Neural cell (in vitro differentiated cells): ENCODE measurements around the gene PIK3CG. TPM values are rescaled to one million over a fixed set of nuclear protein-coding genes. Genes with fewer than 3 reads are reported as not detected.

Experiments used
- H2AFZ ChIP-seq: fragments of 200-600, 300-800 bp; sonication (generic), shearing (Covaris generic); 2 replicates; pipeline ENCODE4 v1.6.0; 2014; ENCODE audit warnings: low read depth, mild to moderate bottlenecking, antibody characterized with exemption, low read length, moderate library complexity
- H3F3A ChIP-seq: fragments of 200-600 bp; shearing (Covaris generic); 2 replicates; pipeline ENCODE4 v1.6.1; 2016; ENCODE audit warnings: mild to moderate bottlenecking, moderate library complexity, mixed read lengths, antibody characterized with exemption, low read length; ENCODE audit not compliant: insufficient read depth, poor library complexity, severe bottlenecking
- H3K27ac ChIP-seq: fragments of 200-600, 300-800 bp; sonication (generic), shearing (Covaris generic); 2 replicates; pipeline ENCODE4 v1.5.1; 2014; ENCODE audit warnings: mild to moderate bottlenecking, low read length, moderate library complexity
- H3K27me3 ChIP-seq: fragments of 300-800, 200-600 bp; sonication (generic), shearing (Covaris generic); 2 replicates; pipeline ENCODE4 v1.6.0; 2014; ENCODE audit warnings: mild to moderate bottlenecking, low read depth, low read length, moderate library complexity; ENCODE audit not compliant: insufficient read depth
- H3K36me3 ChIP-seq: fragments of 300-800, 200-600 bp; sonication (generic), shearing (Covaris generic); 2 replicates; pipeline ENCODE4 v1.5.1; 2014; ENCODE audit warnings: mild to moderate bottlenecking, antibody characterized with exemption, low read length, moderate library complexity; ENCODE audit not compliant: insufficient read depth
- H3K4me2 ChIP-seq: fragments of 300-800, 200-600 bp; sonication (generic), shearing (Covaris generic); 2 replicates; pipeline ENCODE4 v1.6.0; 2014; ENCODE audit warnings: mild to moderate bottlenecking, low read length
- H3K4me3 ChIP-seq: fragments of 300-800, 200-600 bp; sonication (generic), shearing (Covaris generic); 2 replicates; pipeline ENCODE4 v1.5.1; 2014; ENCODE audit warnings: mild to moderate bottlenecking, low read length, moderate library complexity
- H3K79me2 ChIP-seq: fragments of 200-600 bp; shearing (Covaris generic); replicated peaks from 2 replicates; pipeline ENCODE4 v1.6.0; 2014; ENCODE audit warnings: mild to moderate bottlenecking, low read length, moderate library complexity; ENCODE audit not compliant: insufficient read depth
- H3K9ac ChIP-seq: fragments of 300-800, 200-600 bp; sonication (generic), shearing (Covaris generic); 2 replicates; pipeline ENCODE4 v1.6.1; 2016; ENCODE audit warnings: mild to moderate bottlenecking, low read length, mixed read lengths
- H3K9me2 ChIP-seq: fragments of 200-600 bp; shearing (Covaris generic); 2 replicates; pipeline ENCODE4 v1.6.1; 2016; ENCODE audit warnings: mild to moderate bottlenecking, low read length, mixed read lengths; ENCODE audit not compliant: insufficient read depth
- H3K9me3 ChIP-seq: fragments of 200-600, 300-800 bp; sonication (generic), shearing (Covaris generic); 2 replicates; pipeline ENCODE4 v1.6.1; 2016; ENCODE audit warnings: mild to moderate bottlenecking, mixed run types, low read length, moderate library complexity, mixed read lengths
- H4K20me1 ChIP-seq: fragments of 200-600 bp; shearing (Covaris generic); 2 replicates; pipeline ENCODE4 v1.6.1; 2016; ENCODE audit warnings: mild to moderate bottlenecking, mixed run types; ENCODE audit not compliant: insufficient read depth
- EP300 ChIP-seq: fragments of 450-650 bp; conservative IDR thresholded peaks from 2 replicates; pipeline ENCODE4 v1.6.1; 2014; ENCODE audit warnings: antibody characterized with exemption, mild to moderate bottlenecking, moderate library complexity; ENCODE audit not compliant: poor library complexity, severe bottlenecking
- MXI1 ChIP-seq: fragments of 450-650 bp; conservative IDR thresholded peaks from 2 replicates; pipeline ENCODE4 v1.6.1; 2014; ENCODE audit warnings: antibody characterized with exemption, mild to moderate bottlenecking; ENCODE audit not compliant: poor library complexity, severe bottlenecking
- SMC3 ChIP-seq: fragments of 450-650 bp; conservative IDR thresholded peaks from 2 replicates; pipeline ENCODE4 v1.6.1; 2014; ENCODE audit warnings: antibody characterized with exemption, mild to moderate bottlenecking, moderate library complexity; ENCODE audit not compliant: poor library complexity
- polyA plus RNA-seq: library from polyadenylated mRNA; depleted of rRNA; stranded (reverse); fragments of >200 nt; gene quantifications from 2 replicates; pipeline ENCODE4 v1.2.3, GENCODE V29; 2014
- TF ChIP-seq, protein P1 (sequence below): fragments of 450-650 bp; IDR thresholded peaks from 2 replicates; pipeline ENCODE4 v1.5.1; 2014; ENCODE audit warnings: antibody characterized with exemption, mild to moderate bottlenecking, moderate library complexity; ENCODE audit not compliant: poor library complexity, severe bottlenecking
- TF ChIP-seq, protein P2 (sequence below): IDR thresholded peaks from 2 replicates; pipeline ENCODE4 v1.6.1; 2012; ENCODE audit warnings: borderline replicate concordance

The PIK3CG gene
- polyA plus RNA-seq, 1 donor from 2014 or later: not detected

DNA sequence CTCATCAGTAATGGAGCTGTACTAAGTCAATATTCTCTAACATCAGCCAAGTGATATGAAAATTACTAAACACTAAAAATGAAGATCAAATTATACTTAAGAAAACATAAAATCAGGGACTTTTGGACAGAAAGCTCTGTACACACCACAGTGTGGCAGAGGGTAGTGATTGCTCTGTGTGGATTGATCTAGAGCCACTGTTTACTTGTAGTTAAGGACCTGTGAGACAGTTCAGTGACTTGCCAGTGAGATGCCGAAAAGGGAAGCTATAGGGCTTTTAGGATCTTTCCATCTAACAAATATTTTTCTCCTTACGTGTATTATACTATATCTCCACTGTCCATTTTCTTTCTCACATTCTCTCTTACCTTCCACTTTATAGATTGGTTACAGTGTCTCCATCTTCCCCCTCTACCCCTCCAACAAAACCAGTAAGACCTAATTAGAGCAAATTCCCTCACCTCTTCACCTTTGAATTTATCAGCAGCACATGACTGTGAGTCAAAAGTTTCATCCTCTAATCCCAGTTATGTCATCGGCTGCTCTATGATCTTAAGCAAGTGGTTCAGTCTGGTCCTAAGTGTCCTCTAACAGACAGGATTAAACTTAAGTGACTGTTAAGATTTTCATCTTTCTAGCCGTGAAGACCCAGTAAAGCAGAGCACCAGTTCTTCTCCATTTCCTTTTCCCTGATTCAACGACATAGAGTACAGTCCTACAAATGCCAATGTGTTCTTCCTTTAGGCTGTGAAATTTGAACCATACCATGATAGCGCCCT, 6.9 kb downstream of the PIK3CG start:
- Histone ChIP-seq H3K9ac (no peak overlapping the region), H2AFZ (no peak overlapping the region), H3K27me3 (no peaks in the 10 kb centered on the region), H3K4me2 (no peak overlapping the region), H3K36me3 (no peaks in the 10 kb centered on the region), H3K79me2 (no peaks in the 10 kb centered on the region), H4K20me1 (no peaks in the 10 kb centered on the region), H3K9me3 (no peaks in the 10 kb centered on the region), H3F3A (no peaks in the 10 kb centered on the region), H3K4me3 (no peak overlapping the region), H3K27ac (no peak overlapping the region), H3K9me2 (no peaks in the 10 kb centered on the region)
- no peak for TF ChIP-seq EP300
- TF ChIP-seq, protein P1, sequence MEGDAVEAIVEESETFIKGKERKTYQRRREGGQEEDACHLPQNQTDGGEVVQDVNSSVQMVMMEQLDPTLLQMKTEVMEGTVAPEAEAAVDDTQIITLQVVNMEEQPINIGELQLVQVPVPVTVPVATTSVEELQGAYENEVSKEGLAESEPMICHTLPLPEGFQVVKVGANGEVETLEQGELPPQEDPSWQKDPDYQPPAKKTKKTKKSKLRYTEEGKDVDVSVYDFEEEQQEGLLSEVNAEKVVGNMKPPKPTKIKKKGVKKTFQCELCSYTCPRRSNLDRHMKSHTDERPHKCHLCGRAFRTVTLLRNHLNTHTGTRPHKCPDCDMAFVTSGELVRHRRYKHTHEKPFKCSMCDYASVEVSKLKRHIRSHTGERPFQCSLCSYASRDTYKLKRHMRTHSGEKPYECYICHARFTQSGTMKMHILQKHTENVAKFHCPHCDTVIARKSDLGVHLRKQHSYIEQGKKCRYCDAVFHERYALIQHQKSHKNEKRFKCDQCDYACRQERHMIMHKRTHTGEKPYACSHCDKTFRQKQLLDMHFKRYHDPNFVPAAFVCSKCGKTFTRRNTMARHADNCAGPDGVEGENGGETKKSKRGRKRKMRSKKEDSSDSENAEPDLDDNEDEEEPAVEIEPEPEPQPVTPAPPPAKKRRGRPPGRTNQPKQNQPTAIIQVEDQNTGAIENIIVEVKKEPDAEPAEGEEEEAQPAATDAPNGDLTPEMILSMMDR: no peak
- TF ChIP-seq, protein P2, sequence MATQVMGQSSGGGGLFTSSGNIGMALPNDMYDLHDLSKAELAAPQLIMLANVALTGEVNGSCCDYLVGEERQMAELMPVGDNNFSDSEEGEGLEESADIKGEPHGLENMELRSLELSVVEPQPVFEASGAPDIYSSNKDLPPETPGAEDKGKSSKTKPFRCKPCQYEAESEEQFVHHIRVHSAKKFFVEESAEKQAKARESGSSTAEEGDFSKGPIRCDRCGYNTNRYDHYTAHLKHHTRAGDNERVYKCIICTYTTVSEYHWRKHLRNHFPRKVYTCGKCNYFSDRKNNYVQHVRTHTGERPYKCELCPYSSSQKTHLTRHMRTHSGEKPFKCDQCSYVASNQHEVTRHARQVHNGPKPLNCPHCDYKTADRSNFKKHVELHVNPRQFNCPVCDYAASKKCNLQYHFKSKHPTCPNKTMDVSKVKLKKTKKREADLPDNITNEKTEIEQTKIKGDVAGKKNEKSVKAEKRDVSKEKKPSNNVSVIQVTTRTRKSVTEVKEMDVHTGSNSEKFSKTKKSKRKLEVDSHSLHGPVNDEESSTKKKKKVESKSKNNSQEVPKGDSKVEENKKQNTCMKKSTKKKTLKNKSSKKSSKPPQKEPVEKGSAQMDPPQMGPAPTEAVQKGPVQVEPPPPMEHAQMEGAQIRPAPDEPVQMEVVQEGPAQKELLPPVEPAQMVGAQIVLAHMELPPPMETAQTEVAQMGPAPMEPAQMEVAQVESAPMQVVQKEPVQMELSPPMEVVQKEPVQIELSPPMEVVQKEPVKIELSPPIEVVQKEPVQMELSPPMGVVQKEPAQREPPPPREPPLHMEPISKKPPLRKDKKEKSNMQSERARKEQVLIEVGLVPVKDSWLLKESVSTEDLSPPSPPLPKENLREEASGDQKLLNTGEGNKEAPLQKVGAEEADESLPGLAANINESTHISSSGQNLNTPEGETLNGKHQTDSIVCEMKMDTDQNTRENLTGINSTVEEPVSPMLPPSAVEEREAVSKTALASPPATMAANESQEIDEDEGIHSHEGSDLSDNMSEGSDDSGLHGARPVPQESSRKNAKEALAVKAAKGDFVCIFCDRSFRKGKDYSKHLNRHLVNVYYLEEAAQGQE: no peak

DNA sequence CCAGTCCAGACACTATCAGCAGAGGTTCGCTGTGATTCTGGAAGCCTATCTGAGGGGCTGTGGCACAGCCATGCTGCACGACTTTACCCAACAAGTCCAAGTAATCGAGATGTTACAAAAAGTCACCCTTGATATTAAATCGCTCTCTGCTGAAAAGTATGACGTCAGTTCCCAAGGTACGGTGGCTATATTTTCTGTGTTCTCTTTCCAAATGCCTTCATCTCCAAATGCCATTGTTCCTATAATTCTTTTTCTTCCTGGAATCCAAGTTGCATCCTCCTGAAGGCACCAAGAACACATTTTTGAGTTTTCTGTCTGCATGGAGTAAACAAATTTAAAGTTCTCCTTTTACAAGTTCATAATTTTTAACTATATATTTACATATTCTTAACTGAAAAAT, 7.7 kb downstream of the PIK3CG start:
- H2AFZ ChIP-seq: no peak overlapping the region
- no peaks in the 10 kb centered on the region for H3K9me3 ChIP-seq
- H3K9me2 ChIP-seq: no peaks in the 10 kb centered on the region
- no peak overlapping the region for H3K27ac ChIP-seq
- no peaks in the 10 kb centered on the region for H3K79me2 ChIP-seq
- H3K4me3 ChIP-seq: no peak overlapping the region
- no peaks in the 10 kb centered on the region for H3F3A ChIP-seq
- TF ChIP-seq, protein P1: no peak
- no peak for TF ChIP-seq SMC3
- no peak for TF ChIP-seq MXI1
- H4K20me1 ChIP-seq: no peaks in the 10 kb centered on the region
- no peak overlapping the region for H3K9ac ChIP-seq
- H3K4me2 ChIP-seq: no peak overlapping the region
- no peaks in the 10 kb centered on the region for H3K27me3 ChIP-seq
- H3K36me3 ChIP-seq: no peaks in the 10 kb centered on the region
